DMS79 (cell line): Measurements from ENCODE around the gene CDC42EP1.
"Not testable (repeated sequence)": the region's sequence is repeated elsewhere in the genome, so short reads cannot be mapped to it uniquely, and the experiment has no call there.

Experiments used
- DNase-seq: peaks from one replicate; lab custom pipeline; 2025; lab: John Stamatoyannopoulos, UW

Gene CDC42EP1

DNA sequence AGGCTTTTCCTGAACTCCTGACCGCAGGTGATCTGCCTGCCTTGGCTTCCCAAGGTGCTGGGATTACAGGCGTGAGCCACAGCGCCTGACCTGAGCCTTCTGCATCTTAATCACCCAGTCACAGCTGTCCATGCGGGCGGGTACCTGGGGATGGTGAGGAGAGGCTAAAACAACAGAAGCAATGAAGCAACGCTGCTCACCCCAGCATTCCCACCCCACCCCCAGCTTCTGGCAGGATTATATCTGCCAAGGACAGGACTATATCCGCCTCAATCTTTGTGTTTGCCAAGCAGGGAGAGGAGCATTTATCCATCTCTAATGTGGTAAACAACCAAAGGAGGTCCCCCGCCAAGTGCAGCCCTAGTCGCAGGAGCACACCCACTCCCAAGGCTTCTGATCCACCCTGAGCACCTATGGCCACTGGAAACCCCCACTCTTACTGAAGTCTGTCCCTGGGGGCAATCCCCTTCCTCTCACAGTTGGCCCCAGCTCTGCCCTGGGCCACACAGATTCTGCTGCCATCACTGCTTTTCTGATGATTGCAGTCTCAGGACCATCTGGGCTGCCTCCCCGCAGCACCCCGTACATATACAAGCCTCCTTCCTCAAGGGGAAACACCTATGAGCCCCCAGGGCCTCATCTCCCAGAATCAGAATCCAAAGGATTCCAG lies 28.4 kb downstream of the CDC42EP1 start:
- DNase-seq = no peak

- DNase-seq = no peak
Observed at GRCh38 chr22:37589636-37590035, 29.4 kb downstream of the CDC42EP1 start.

DNA sequence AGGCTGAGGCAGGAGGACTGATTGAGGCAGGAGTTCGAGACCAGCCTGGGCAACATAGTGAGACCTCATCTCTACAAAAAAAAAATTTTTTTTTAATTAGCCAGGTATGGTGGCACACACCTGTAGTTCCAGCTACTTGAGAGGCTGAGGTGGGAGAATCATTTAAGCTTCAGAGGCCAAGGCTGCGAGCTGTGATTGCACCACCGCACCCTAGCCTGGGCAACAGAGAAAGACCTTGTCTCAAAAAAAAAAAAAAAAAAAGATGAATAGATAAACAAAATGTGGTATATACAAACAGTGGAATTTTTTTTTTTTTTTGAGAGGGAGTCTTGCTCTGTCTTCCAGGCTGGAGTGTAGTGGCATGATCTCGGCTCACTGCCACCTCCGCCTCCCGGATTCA lies 30.8 kb downstream of the CDC42EP1 start:
- not testable (repeated sequence) for DNase-seq

GRCh38 chr22:37591823-37592404 lies 31.6 kb downstream of the CDC42EP1 start:
- DNase-seq = no peak

- no peak for DNase-seq
Observed at GRCh38 chr22:37594237-37594636, 34.0 kb downstream of the CDC42EP1 start.

DNA sequence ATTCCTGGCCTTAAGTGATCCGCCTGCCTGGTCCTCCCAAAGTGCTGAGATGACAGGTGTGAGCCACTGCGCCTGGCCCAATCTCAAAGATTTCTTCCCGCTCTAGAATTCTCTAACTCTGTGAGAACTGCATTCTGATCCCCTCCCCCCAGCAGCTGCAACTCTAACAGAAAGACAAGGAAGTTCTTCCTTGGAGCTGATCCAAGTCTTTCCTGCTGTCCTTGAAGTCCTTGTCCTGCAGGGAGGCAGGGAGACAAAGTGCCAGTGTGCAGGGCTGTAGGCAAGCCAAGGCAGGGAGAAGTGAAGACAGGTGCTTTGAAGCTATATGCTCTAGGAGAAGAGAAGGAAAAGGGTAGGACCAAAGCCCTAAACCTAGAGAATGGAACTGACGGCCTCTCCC lies 38.9 kb downstream of the CDC42EP1 start:
- peak; percentile 20 for DNase-seq

DNA sequence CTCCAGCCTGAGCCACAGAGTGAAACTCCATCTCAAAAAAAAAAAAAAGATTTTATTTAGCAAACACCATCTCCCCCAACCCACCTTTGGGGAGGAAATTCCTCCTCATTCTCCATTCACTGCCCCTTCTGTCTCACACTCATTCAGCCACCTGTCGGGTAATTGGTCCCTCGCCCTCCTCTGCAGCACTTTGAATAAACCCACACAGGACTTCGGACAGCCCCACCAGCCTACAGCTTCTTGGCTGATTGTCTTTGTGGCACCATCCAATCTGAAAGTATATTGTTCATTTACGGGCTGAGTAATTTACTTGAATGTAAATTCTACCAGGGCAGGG lies 40.9 kb downstream of the CDC42EP1 start:
- no peak for DNase-seq

DNA sequence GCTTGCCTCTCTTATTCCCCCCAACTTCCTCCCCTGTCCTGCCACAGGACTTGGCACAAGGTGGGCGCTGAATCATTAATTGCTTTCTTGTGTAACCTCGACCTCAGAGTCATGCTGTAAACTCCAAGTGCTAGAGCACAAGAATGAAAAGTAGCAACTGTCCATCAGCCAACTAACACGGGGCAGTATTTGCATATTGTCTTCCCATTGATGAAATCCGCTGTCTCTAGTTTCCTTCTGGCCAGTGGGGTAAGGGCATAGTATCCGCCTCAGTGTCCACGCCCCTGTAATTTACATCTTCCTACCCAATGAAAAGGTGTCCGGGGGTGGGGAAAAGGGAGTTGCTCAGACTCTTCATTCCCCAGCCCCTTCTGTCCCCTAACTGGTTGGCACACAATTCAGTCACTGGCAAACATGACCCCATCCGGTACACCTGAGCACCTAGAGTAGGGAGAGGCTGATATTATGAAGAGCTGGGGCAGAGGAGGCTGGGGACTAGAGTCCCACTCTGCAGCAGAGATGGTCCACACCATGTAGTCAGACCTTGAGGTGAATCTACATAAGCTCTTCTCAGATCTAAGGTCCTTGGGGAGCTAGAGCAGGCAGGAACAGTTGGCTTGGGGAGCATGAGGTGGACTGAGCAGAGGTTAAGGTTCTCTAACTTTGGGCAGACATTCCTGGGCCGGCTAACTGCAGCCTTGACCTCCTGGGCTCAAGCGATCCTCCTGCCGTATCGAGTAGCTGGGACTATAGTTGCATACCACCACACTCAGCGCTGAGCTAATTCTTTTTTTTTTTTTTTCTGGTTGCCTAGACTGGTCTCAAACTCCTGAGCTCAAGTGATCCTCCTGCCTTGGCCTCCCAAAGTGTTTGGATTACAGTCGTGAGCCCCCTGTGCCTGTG lies 41.5 kb downstream of the CDC42EP1 start:
- no peak for DNase-seq

GRCh38 chr22:37602546-37603277 lies 42.4 kb downstream of the CDC42EP1 start:
- not testable (repeated sequence) for DNase-seq

DNA sequence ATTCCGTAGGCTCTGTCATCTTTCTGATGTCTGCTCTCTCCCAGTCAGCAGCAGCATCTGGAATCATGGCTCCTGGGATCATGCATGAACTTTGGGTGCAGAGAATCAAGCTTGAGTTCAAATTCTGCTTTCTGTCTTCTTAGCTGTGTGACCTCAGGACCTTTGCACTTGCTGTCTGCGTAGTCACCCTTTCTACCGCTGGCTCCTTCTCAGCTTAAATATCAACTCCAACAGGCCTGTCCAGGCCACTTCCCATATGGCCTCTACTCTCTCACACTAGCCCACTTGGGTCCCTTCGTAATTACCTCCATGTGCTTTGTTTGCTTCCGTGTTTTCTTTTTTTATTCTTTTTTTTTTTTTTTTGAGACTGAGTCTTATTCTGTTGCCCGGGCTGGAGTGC lies 43.8 kb downstream of the CDC42EP1 start:
- DNase-seq = no peak

DNA sequence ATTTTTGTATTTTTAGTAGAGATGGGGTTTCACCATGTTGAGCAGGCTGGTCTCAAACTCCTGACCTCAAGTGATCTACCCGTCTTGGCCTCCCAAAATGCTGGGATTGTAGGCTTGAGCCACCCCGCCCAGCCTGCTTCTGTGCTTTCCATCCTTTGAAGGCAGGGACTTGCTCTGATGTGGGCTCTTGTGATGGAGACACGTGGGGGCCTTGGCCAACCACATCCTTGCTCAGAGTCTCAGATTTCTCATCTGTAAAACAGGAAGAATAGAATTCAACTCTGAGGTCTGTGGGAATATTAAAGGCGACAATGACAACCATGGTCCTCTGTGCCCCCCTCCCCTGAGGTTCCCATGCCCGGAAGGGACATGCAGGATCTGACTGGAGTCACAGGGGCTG lies 44.6 kb downstream of the CDC42EP1 start:
- DNase-seq = no peak

- DNase-seq = peak; percentile 82
Observed at GRCh38 chr22:37607010-37607934, 47.0 kb downstream of the CDC42EP1 start.

DNA sequence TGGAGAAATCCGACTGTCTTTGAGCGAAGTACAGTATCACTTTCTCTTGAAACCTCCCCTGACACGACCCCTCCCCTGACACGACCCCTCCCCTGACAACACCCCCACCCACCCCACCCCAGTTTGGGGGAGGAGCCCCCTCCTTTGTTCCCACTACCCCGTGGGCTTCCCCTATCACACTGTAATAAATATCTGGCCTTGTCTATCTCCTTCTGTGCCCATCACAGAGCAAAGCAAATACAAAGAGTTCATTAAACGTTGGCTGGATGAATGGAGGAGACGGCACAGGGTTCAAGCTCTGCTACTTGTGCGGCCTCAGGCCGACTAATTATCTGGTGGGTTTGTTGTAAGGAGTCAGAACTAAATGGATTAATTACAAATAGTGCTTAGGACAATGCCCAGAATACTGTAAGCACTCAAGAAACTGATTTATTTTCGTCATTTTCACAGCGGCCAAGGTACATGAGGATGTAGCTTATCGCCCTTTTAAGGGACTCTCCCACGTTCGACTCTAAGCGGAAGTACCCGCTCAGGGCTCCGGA lies 47.7 kb downstream of the CDC42EP1 start:
- DNase-seq = no peak

- DNase-seq = peak; percentile 83
Observed at GRCh38 chr22:37608477-37609239, 48.4 kb downstream of the CDC42EP1 start, which contains the start of gene GGA1. TSS of gene GGA1 (plus strand) at chr22:37608834. CDS start at chr22:37608861, 27 bp downstream.

DNA sequence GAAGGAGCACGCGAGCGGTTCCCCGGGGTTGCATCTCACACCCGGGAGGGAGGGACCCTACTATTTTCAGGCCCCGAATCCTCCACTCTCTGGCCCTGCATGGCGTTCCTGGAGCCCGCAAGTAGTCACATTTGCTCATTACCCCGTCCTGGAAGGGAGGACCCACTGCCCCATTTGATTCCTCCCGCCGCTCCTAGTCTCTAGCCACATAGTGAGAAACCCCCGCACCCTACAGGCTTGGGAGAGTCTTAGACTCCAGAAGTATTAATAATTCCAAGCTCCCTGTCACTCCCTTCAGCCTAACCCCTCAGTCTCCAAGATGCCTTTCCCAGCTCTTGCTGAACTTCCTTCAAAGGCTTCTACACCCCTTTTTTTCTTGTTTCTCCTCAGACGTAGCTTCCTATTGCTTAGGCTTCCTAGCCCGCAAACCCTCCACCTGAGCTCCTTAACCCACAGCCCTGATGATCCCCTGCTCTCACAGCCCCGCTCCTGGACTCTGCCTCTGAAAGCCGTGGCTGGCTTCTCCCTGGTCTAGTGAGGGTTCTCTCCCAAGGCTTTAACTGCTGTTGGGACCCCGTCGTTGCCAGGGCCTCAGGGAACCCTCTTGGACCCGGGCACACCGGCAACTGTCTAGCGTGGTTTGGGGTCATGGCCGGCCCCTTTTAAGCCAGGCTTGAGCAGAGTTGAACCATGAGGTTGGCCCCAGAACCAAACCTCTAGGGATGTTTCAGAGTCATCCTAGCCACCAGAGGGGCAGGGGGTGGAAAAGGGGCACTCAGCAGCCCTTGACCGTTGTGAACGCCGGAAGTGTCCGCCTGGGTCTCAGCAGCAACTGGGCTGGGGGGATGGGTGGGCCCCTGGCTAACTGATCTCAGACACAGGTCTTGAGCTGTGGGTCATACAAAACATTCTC lies 49.2 kb downstream of the CDC42EP1 start:
- no peak for DNase-seq

GRCh38 chr22:37610153-37610475 lies 49.8 kb downstream of the CDC42EP1 start:
- DNase-seq = not testable (repeated sequence)

- DNase-seq = no peak
Observed at GRCh38 chr22:37610480-37611129, 50.3 kb downstream of the CDC42EP1 start.

DNA sequence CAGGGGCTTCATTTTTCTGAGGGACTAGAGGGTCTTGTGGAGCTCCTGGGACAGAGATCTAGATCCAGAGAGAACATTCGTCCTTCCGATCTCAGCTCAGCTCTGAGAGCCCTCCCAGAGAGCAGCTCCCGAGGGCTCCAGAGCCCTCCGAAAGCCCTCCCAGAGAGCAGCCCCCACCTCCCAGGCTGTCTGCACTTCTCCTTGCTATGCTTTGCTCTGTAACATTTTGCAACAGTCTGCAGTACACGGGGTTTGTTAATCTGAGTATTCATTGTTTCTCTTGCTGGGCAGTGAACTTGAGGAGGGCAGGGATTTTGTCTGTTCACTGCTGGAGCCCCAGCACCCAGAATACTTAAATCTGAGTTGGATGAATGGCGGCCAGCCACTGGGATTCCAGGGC lies 50.9 kb downstream of the CDC42EP1 start:
- DNase-seq = no peak
